B cell (primary cell): ENCODE data around the gene ZNRD2. TPM values are rescaled to one million over a fixed set of nuclear protein-coding genes. Genes with fewer than 3 reads are reported as not detected.
A peak's percentile ranks its signal among the peaks of the same experiment; 100 is the strongest.

Source experiments
- ATAC-seq: fragments of 200-7000 bp; cut with Tn5 transposase; one replicate; pipeline ENCODE4 v1.10.0; 2021; ENCODE audit warnings: low read depth, mild to moderate bottlenecking, moderate number of reproducible peaks, moderate library complexity
- CTCF ChIA-PET: fragments of 350-600 bp; sonication (Branson Sonifier 250); formaldehyde crosslinking; loops from one replicate; lab custom pipeline; 2021; ENCODE audit warnings: antibody characterized with exemption, inconsistent platforms; lab: Charles Lee
- POLR2A ChIA-PET: fragments of 350-600 bp; sonication (Branson Sonifier 250); formaldehyde crosslinking; loops from one replicate; lab custom pipeline; 2021; ENCODE audit warnings: antibody characterized with exemption; lab: Charles Lee
- DNase-seq: peaks from one replicate; pipeline ENCODE4 v3.0.0; 2013
- H2AFZ ChIP-seq: 2 replicates; pipeline ENCODE4 v1.6.1; 2012; ENCODE audit warnings: mild to moderate bottlenecking, low read depth, low read length; ENCODE audit not compliant: insufficient read depth, poor library complexity, severe bottlenecking
- H3K27ac ChIP-seq, 2 donors: 1 replicate in 1 of 2; 2 replicates in 1 of 2; pipeline ENCODE4 v1.5.1; 2012 to 2013; ENCODE audit warnings: low read length in 2 of 2, mild to moderate bottlenecking in 2 of 2, moderate library complexity in 1 of 2
- H3K27me3 ChIP-seq, 4 experiments: fragments of 200-600 bp in 1 of 4; sonication (generic) in 1 of 4; replicated peaks in 1 of 4; 1 replicate in 2 of 4; 2 replicates in 2 of 4; pipeline versions ENCODE4 v1.6.1 to v1.7.0; 2013 to 2016; ENCODE audit warnings: low read length in 3 of 4, mild to moderate bottlenecking in 2 of 4, mixed read lengths in 1 of 4, moderate library complexity in 1 of 4; ENCODE audit not compliant: insufficient read depth in 4 of 4, control insufficient read depth in 3 of 4; ENCODE audit errors: control extremely low read depth in 1 of 4
- H3K36me3 ChIP-seq, 2 experiments: replicated peaks in 1 of 2; 1 replicate in 1 of 2; 2 replicates in 1 of 2; pipeline versions ENCODE4 v1.6.1 to v1.7.1; 2013; ENCODE audit warnings: low read length in 1 of 2; ENCODE audit not compliant: insufficient read depth in 2 of 2, control insufficient read depth in 1 of 2; ENCODE audit errors: control extremely low read depth in 1 of 2, extremely low read depth in 1 of 2
- H3K4me1 ChIP-seq, 2 donors: fragments of 200-600 bp in 1 of 2; sonication (generic) in 1 of 2; 1 replicate in 1 of 2; 2 replicates in 1 of 2; pipeline versions ENCODE4 v1.5.1 to v1.6.1; 2013 to 2017; ENCODE audit warnings: low read length in 2 of 2; ENCODE audit not compliant: control insufficient read depth in 2 of 2, insufficient read depth in 2 of 2
- H3K4me2 ChIP-seq: replicated peaks from 2 replicates; pipeline ENCODE3; 2012; ENCODE audit warnings: mild to moderate bottlenecking, low read depth, low read length; ENCODE audit not compliant: poor library complexity, severe bottlenecking
- H3K4me3 ChIP-seq, 5 experiments: fragments of 200-600 bp in 1 of 5; sonication (generic) in 1 of 5; 1 replicate in 3 of 5; 2 replicates in 2 of 5; pipeline versions ENCODE4 v1.5.1 to v1.7.0; 2011 to 2016; ENCODE audit warnings: low read length in 4 of 5, mild to moderate bottlenecking in 4 of 5, low read depth in 2 of 5, control low read depth in 1 of 5, moderate library complexity in 1 of 5; ENCODE audit not compliant: insufficient read depth in 1 of 5; ENCODE audit errors: control extremely low read depth in 1 of 5, extremely low read depth in 1 of 5
- H3K79me2 ChIP-seq: fragments of 200-600 bp; sonication (generic); one replicate; pipeline ENCODE4 v1.6.0; 2016; ENCODE audit warnings: low read length; ENCODE audit not compliant: control insufficient read depth, insufficient read depth
- H3K9ac ChIP-seq: fragments of 200-600 bp; sonication (generic); 2 replicates; pipeline ENCODE4 v1.6.1; 2017; ENCODE audit warnings: mild to moderate bottlenecking, low read length, moderate library complexity
- H3K9me3 ChIP-seq, 3 donors: one replicate each; pipeline versions ENCODE4 v1.6.1 to v1.7.1; 2013; ENCODE audit warnings: low read length in 2 of 3; ENCODE audit not compliant: control insufficient read depth in 2 of 3, insufficient read depth in 1 of 3; ENCODE audit errors: control extremely low read depth in 1 of 3
- H4K20me1 ChIP-seq: 2 replicates; pipeline ENCODE4 v1.6.0; 2012; ENCODE audit warnings: mild to moderate bottlenecking, low read length; ENCODE audit not compliant: insufficient read depth, control insufficient read depth, poor library complexity, severe bottlenecking
- H3K27ac Mint-ChIP-seq: one replicate; pipeline ENCODE4 v1.8.0; 2021; ENCODE audit warnings: mixed read lengths
- H3K27me3 Mint-ChIP-seq: one replicate; pipeline ENCODE4 v1.8.0; 2021; ENCODE audit warnings: mixed read lengths
- H3K4me1 Mint-ChIP-seq: one replicate; pipeline ENCODE4 v1.8.0; 2021; ENCODE audit warnings: mixed read lengths
- H3K4me3 Mint-ChIP-seq: one replicate; pipeline ENCODE4 v1.8.0; 2021; ENCODE audit warnings: mixed read lengths
- H3K9me3 Mint-ChIP-seq: one replicate; pipeline ENCODE4 v1.8.0; 2022; ENCODE audit warnings: mixed read lengths; ENCODE audit not compliant: insufficient read depth
- CTCF ChIP-seq: fragments of 200-600 bp; IDR thresholded peaks from one replicate; pipeline ENCODE4 v1.8.0; 2022; ENCODE audit warnings: antibody characterized with exemption, mild to moderate bottlenecking
- EZH2 ChIP-seq: IDR thresholded peaks from 2 replicates; pipeline ENCODE4 v1.6.1; 2012; ENCODE audit warnings: borderline replicate concordance, low read depth, mild to moderate bottlenecking, moderate library complexity, low read length; ENCODE audit not compliant: insufficient read depth, poor library complexity, severe bottlenecking
- WGBS: methylation state at CpG from one replicate; pipeline ENCODE4 v1.1.5; 2013; ENCODE audit warnings: missing lambda C conversion rate; ENCODE audit not compliant: insufficient coverage; 5-methylcytosine and 5-hydroxymethylcytosine counted together
- intact Hi-C: fragments of 100-400 bp; cut with micrococcal nuclease; formaldehyde crosslinking; loops from one replicate; pipeline ENCODE4 v1.10.0; 2022
- polyA plus RNA-seq: library from polyadenylated mRNA; depleted of rRNA; stranded (reverse); fragments of >200 nt; gene quantifications from 2 replicates; pipeline ENCODE4 v1.2.3, GENCODE V29; 2012
- total RNA-seq, 2 donors: library from RNA; stranded (reverse); fragments of 120-200 nt in 1 of 2; gene quantifications; 1 replicate in 1 of 2; 2 replicates in 1 of 2; pipeline versions ENCODE4 v1.2.3 to v1.2.4, GENCODE V29; 2013 to 2022

Gene ZNRD2
- total and polyA plus RNA-seq, 2 donors (not counting 1 experiment from before 2014, with no cell fraction given), result 22.1 to 112 TPM

GRCh38 chr11:65580756-65581155 lies 10.5 kb downstream of the ZNRD2 start:
- TF ChIP-seq CTCF, result no peak
- TF ChIP-seq EZH2, result no peak
- peaks cover 6 to 55% of the 10 kb centered on the region in 2 experiments for H3K36me3 ChIP-seq
- H3K79me2 ChIP-seq, result peaks cover 8% of the 10 kb centered on the region
- ATAC-seq, result no peak
- H3K4me3 ChIP-seq, result no peak overlapping the region
- no peak for DNase-seq
- H3K9ac ChIP-seq, result no peak overlapping the region
- peaks cover 15% of the 10 kb centered on the region for H4K20me1 ChIP-seq
- H3K9me3 Mint-ChIP-seq, result no peaks in the 10 kb centered on the region
- 92% methylated on average over 1 of the region's 8 CpGs for WGBS
- no peak overlapping the region for H3K4me2 ChIP-seq
- H3K4me1 Mint-ChIP-seq, result peaks cover 25% of the 10 kb centered on the region
- H3K27ac Mint-ChIP-seq, result no peak overlapping the region
- H3K4me1 ChIP-seq, result peaks cover 16 to 23% of the 10 kb centered on the region in 2 donors
- intact Hi-C loops, result no loop called here
- H3K9me3 ChIP-seq, result no peaks in the 10 kb centered on the region
- no peaks in the 10 kb centered on the region for H3K27me3 ChIP-seq
- H3K27ac ChIP-seq, result no peak overlapping the region
- CTCF ChIA-PET, result interaction anchor here (2.6 kb wide), 1 partner anchor 13 kb away, joined by 7 read pairs; no protein-coding TSS in a partner anchor
- H3K27me3 Mint-ChIP-seq, result no peaks in the 10 kb centered on the region
- POLR2A ChIA-PET, result interaction anchor here (1.3 kb wide), 1 partner anchor 29 kb away, joined by 4 read pairs; no protein-coding TSS in a partner anchor
- no peak overlapping the region for H3K4me3 Mint-ChIP-seq
- no peak overlapping the region for H2AFZ ChIP-seq

GRCh38 chr11:65581928-65582327 lies 11.7 kb downstream of the ZNRD2 start:
- H3K27me3 Mint-ChIP-seq, result no peaks in the 10 kb centered on the region
- TF ChIP-seq CTCF (no peak), EZH2 (no peak)
- peaks cover 10 to 25% of the 10 kb centered on the region in 2 donors for H3K4me1 ChIP-seq
- H3K9me3 ChIP-seq, result no peaks in the 10 kb centered on the region
- peaks cover 29% of the 10 kb centered on the region for H3K4me1 Mint-ChIP-seq
- H3K4me3 ChIP-seq, result no peak overlapping the region
- DNase-seq (no peak), ATAC-seq (no peak)
- H3K27me3 ChIP-seq, result no peaks in the 10 kb centered on the region
- peaks cover 6 to 61% of the 10 kb centered on the region in 2 experiments for H3K36me3 ChIP-seq
- intact Hi-C loops, result no loop called here
- H3K27ac ChIP-seq, result peak overlapping the region in 1 of 2 donors; percentile 16
- H3K79me2 ChIP-seq, result peaks cover under 1% of the 10 kb centered on the region
- peaks cover 15% of the 10 kb centered on the region for H4K20me1 ChIP-seq
- ChIA-PET POLR2A (interaction anchor here (1.3 kb wide), 1 partner anchor 28 kb away, joined by 4 read pairs; no protein-coding TSS in a partner anchor), CTCF (interaction anchor here (1.5 to 2.6 kb wide), 3 partner anchors 10 to 42 kb away, joined by 3 to 7 read pairs (median 7); partner anchors contain the start of gene FAM89B)
- H3K9me3 Mint-ChIP-seq, result no peaks in the 10 kb centered on the region
- H2AFZ ChIP-seq, result no peak overlapping the region
- H3K4me3 Mint-ChIP-seq, result no peak overlapping the region
- H3K4me2 ChIP-seq, result no peak overlapping the region
- 94% methylated on average over 3 of the region's 3 CpGs for WGBS
- H3K9ac ChIP-seq, result no peak overlapping the region
- H3K27ac Mint-ChIP-seq, result peak overlapping the region; percentile 4
